IMR-90 (cell line): ENCODE measurements around the gene PDZD11. TPM values are rescaled to one million over a fixed set of nuclear protein-coding genes. Genes with fewer than 3 reads are reported as not detected.
A peak's percentile ranks its signal among the peaks of the same experiment; 100 is the strongest.

Experiments
- ATAC-seq: fragments of 200-7000 bp; cut with Tn5 transposase; 2 replicates; pipeline ENCODE4 v1.9.1; 2020; ENCODE audit warnings: low read depth, mild to moderate bottlenecking, moderate library complexity
- BruUV-seq: library from RNA; stranded (reverse); fragments of 400-500 nt; replicated peaks from 2 replicates; lab custom pipeline; 2021; lab: Mats Ljungman, UMichigan
- CTCF ChIA-PET: fragments of 300-600 bp; formaldehyde crosslinking; extraction: SDS; loops from one replicate; lab custom pipeline; 2021; ENCODE audit warnings: antibody characterized with exemption; lab: Yijun Ruan, JAX
- POLR2A ChIA-PET: fragments of 300-600 bp; sonication (Branson Sonifier 250); formaldehyde crosslinking; loops from one replicate; lab custom pipeline; 2022; ENCODE audit warnings: antibody characterized with exemption; ENCODE audit not compliant: unreplicated experiment; lab: Charles Lee
- DNase-seq: peaks from one replicate; pipeline ENCODE4 v3.0.0; 2013
- H2AFZ ChIP-seq: replicated peaks from 2 replicates; pipeline ENCODE3; 2013; ENCODE audit warnings: low read length, mild to moderate bottlenecking; ENCODE audit not compliant: poor library complexity
- H2AK5ac ChIP-seq: 2 replicates; pipeline ENCODE4 v1.6.1; 2013; ENCODE audit warnings: low read depth, low read length, inconsistent platforms
- H2AK9ac ChIP-seq: replicated peaks from 2 replicates; pipeline ENCODE3; 2013; ENCODE audit warnings: mild to moderate bottlenecking, low read depth, low read length, moderate library complexity; ENCODE audit not compliant: poor library complexity
- H2BK120ac ChIP-seq: 2 replicates; pipeline ENCODE4 v1.6.1; 2013; ENCODE audit warnings: low read depth, low read length, inconsistent platforms
- H2BK15ac ChIP-seq: 3 replicates; pipeline ENCODE4 v1.6.1; 2013; ENCODE audit warnings: low read depth, low read length, inconsistent platforms
- H2BK20ac ChIP-seq: 2 replicates; pipeline ENCODE4 v1.6.1; 2013; ENCODE audit warnings: low read depth, mild to moderate bottlenecking, inconsistent platforms, low read length, moderate library complexity
- H2BK5ac ChIP-seq: 2 replicates; pipeline ENCODE4 v1.6.1; 2013; ENCODE audit warnings: mild to moderate bottlenecking, low read depth, low read length, inconsistent platforms; ENCODE audit not compliant: poor library complexity, severe bottlenecking
- H3K14ac ChIP-seq: replicated peaks from 2 replicates; pipeline ENCODE4 v1.6.1; 2013; ENCODE audit warnings: low read depth, low read length, inconsistent platforms
- H3K18ac ChIP-seq: 2 replicates; pipeline ENCODE4 v1.6.1; 2013; ENCODE audit warnings: low read depth, low read length, control low read depth
- H3K23ac ChIP-seq: 2 replicates; pipeline ENCODE4 v1.6.1; 2013; ENCODE audit warnings: low read depth, low read length, inconsistent platforms
- H3K27ac ChIP-seq: 2 replicates; pipeline ENCODE4 v1.5.1; 2013; ENCODE audit warnings: mild to moderate bottlenecking, control low read depth, low read length; ENCODE audit not compliant: insufficient read depth
- H3K27me3 ChIP-seq: 2 replicates; pipeline ENCODE4 v1.6.1; 2013; ENCODE audit warnings: low read length; ENCODE audit not compliant: control insufficient read depth, insufficient read depth
- H3K36me3 ChIP-seq: 2 replicates; pipeline ENCODE4 v1.6.1; 2013; ENCODE audit warnings: low read length, mixed read lengths; ENCODE audit not compliant: control insufficient read depth, insufficient read depth
- H3K4ac ChIP-seq: 2 replicates; pipeline ENCODE4 v1.6.1; 2013; ENCODE audit warnings: low read depth, low read length, inconsistent platforms
- H3K4me1 ChIP-seq: 2 replicates; pipeline ENCODE4 v1.6.1; 2013; ENCODE audit warnings: low read length, mixed read lengths; ENCODE audit not compliant: control insufficient read depth, insufficient read depth
- H3K4me2 ChIP-seq: 2 replicates; pipeline ENCODE4 v1.6.1; 2013; ENCODE audit warnings: low read depth, mild to moderate bottlenecking, control low read depth, low read length, moderate library complexity
- H3K4me3 ChIP-seq: 2 replicates; pipeline ENCODE4 v1.5.1; 2013; ENCODE audit warnings: low read depth, mild to moderate bottlenecking, control low read depth, low read length, moderate library complexity; ENCODE audit not compliant: insufficient read depth
- H3K56ac ChIP-seq: 2 replicates; pipeline ENCODE4 v1.6.1; 2013; ENCODE audit warnings: low read length, inconsistent platforms; ENCODE audit not compliant: insufficient read depth; ENCODE audit errors: extremely low read depth
- H3K79me1 ChIP-seq, 2 experiments: 2 replicates each; pipeline ENCODE4 v1.6.1; 2013; ENCODE audit warnings: low read length in 2 of 2, inconsistent platforms in 1 of 2, low read depth in 1 of 2
- H3K9ac ChIP-seq: 2 replicates; pipeline ENCODE4 v1.6.1; 2013; ENCODE audit warnings: low read depth, low read length, control low read depth
- H3K9me1 ChIP-seq: 2 replicates; pipeline ENCODE4 v1.6.1; 2013; ENCODE audit warnings: low read length, inconsistent platforms; ENCODE audit not compliant: insufficient read depth
- H3K9me3 ChIP-seq: 2 replicates; pipeline ENCODE4 v1.6.1; 2013; ENCODE audit warnings: low read length; ENCODE audit not compliant: control insufficient read depth, insufficient read depth
- H4K20me1 ChIP-seq: 2 replicates; pipeline ENCODE4 v1.6.1; 2013; ENCODE audit warnings: low read length, inconsistent platforms; ENCODE audit not compliant: insufficient read depth
- H4K5ac ChIP-seq: 2 replicates; pipeline ENCODE4 v1.6.1; 2013; ENCODE audit warnings: mild to moderate bottlenecking, low read depth, low read length, control low read depth
- H4K8ac ChIP-seq, 2 experiments: 2 replicates each; pipeline ENCODE4 v1.6.1; 2013; ENCODE audit warnings: low read depth in 2 of 2, low read length in 2 of 2, control low read depth in 1 of 2, inconsistent platforms in 1 of 2
- H4K91ac ChIP-seq: 2 replicates; pipeline ENCODE4 v1.6.1; 2013; ENCODE audit warnings: low read depth, low read length, inconsistent platforms; ENCODE audit not compliant: insufficient read depth
- MXI1 ChIP-seq: IDR thresholded peaks from 2 replicates; pipeline ENCODE4 v1.6.1; 2012; ENCODE audit warnings: low read depth, mild to moderate bottlenecking, low read length, moderate library complexity, borderline replicate concordance
- RAD21 ChIP-seq: IDR thresholded peaks from 2 replicates; pipeline ENCODE4 v1.6.1; 2012; ENCODE audit warnings: low read length, improper control_type of control experiment
- SMC3 ChIP-seq: fragments of 150-350 bp; IDR thresholded peaks from 2 replicates; pipeline ENCODE4 v1.6.1; 2016; ENCODE audit warnings: low read depth, mild to moderate bottlenecking, antibody characterized with exemption, low read length, moderate library complexity
- WGBS, 2 experiments: methylation state at CpG; one replicate each; pipeline versions ENCODE4 v1.1.5 to v1.1.7; 2013; ENCODE audit warnings: missing lambda C conversion rate in 2 of 2; ENCODE audit not compliant: insufficient read length in 1 of 2; ENCODE audit errors: extremely low coverage in 2 of 2; 5-methylcytosine and 5-hydroxymethylcytosine counted together
- dilution Hi-C: fragments of 300-500 bp; cut with HindIII; formaldehyde crosslinking; loops from one replicate; pipeline ENCODE4 v1.14.3; 2018; ENCODE audit warnings: low sequenced_read_pairs; ENCODE audit not compliant: unreplicated experiment
- in situ Hi-C: fragments of 300-500 bp; cut with MboI; formaldehyde crosslinking; loops from 3 replicates; pipeline ENCODE4 v1.14.3; 2019; ENCODE audit warnings: low sequenced_read_pairs, inconsistent platforms, mixed read lengths
- intact Hi-C: fragments of 100-400 bp; cut with micrococcal nuclease; formaldehyde crosslinking; loops from 2 replicates; pipeline ENCODE4 v1.10.0; 2022
- polyA plus RNA-seq, 3 experiments: library from polyadenylated mRNA; depleted of rRNA; stranded (reverse); fragments of >200 nt; gene quantifications; 2 replicates each; pipeline ENCODE4 v1.2.3, GENCODE V29; 2012; ENCODE audit warnings: low replicate concordance in 1 of 3
- total RNA-seq: library from RNA; depleted of rRNA; stranded (reverse); fragments of >200 nt; gene quantifications from 2 replicates; pipeline ENCODE4 v1.2.3, GENCODE V29; 2012
- TF ChIP-seq, protein P1 (sequence below): fragments of 150-350 bp; IDR thresholded peaks from 2 replicates; pipeline ENCODE4 v1.6.1; 2017; ENCODE audit warnings: mild to moderate bottlenecking, antibody characterized with exemption, low read length, low read depth
- TF ChIP-seq, protein P2 (sequence below): conservative IDR thresholded peaks from 2 replicates; pipeline ENCODE4 v1.5.1; 2012; ENCODE audit warnings: mild to moderate bottlenecking, low read depth, low read length, improper control_type of control experiment

Gene PDZD11
- total and polyA plus RNA-seq, 2 of the 4 experiments (the other 2 are of a cell fraction) = 84.1 to 100 TPM

DNA sequence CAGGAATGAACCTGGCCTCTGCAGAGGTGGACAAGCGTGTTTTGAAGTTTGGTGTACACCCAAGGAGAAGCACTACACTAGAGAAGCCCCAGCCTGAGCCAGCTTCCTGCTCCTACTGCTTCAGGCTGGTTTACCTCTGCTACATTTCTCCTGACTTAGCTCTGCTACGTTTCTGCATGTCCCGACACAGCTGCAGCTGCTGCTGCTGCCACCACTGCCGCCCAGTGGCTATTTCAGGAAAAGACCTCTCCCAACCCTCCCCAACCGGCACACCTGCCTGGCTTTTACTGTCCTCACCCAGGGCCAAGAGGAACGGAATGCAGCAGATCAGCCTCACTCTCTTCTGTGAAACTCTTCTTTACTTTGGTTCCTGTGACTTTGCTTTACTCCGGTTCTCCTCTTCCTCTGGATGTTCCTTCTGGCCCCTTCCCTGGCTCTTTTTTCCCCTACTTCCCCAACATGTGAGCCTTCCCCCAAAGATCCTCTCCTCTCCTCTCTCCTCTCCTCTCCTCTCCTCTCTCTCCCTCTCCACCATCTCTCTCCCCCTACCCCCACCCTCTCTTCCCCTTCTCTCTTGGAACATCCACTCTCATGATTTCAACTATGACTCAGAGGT, 26.7 kb downstream of the PDZD11 start:
- no peaks in the 10 kb centered on the region for H3K9me1 ChIP-seq
- TF ChIP-seq SMC3 (peak; percentile 39; the same call in 1 of the 2 replicates), MXI1 (no peak), RAD21 (peak; percentile 55)
- TF ChIP-seq, protein P1, sequence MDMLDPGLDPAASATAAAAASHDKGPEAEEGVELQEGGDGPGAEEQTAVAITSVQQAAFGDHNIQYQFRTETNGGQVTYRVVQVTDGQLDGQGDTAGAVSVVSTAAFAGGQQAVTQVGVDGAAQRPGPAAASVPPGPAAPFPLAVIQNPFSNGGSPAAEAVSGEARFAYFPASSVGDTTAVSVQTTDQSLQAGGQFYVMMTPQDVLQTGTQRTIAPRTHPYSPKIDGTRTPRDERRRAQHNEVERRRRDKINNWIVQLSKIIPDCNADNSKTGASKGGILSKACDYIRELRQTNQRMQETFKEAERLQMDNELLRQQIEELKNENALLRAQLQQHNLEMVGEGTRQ = no peak
- TF ChIP-seq, protein P2, sequence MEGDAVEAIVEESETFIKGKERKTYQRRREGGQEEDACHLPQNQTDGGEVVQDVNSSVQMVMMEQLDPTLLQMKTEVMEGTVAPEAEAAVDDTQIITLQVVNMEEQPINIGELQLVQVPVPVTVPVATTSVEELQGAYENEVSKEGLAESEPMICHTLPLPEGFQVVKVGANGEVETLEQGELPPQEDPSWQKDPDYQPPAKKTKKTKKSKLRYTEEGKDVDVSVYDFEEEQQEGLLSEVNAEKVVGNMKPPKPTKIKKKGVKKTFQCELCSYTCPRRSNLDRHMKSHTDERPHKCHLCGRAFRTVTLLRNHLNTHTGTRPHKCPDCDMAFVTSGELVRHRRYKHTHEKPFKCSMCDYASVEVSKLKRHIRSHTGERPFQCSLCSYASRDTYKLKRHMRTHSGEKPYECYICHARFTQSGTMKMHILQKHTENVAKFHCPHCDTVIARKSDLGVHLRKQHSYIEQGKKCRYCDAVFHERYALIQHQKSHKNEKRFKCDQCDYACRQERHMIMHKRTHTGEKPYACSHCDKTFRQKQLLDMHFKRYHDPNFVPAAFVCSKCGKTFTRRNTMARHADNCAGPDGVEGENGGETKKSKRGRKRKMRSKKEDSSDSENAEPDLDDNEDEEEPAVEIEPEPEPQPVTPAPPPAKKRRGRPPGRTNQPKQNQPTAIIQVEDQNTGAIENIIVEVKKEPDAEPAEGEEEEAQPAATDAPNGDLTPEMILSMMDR = peak; percentile 52
- H3K27me3 ChIP-seq = peaks cover 11% of the 10 kb centered on the region
- no peak overlapping the region for H3K56ac ChIP-seq
- H2BK5ac ChIP-seq = no peak overlapping the region
- no peak overlapping the region for H3K4me3 ChIP-seq
- ChIA-PET CTCF (interaction anchor here (1.0 kb wide), 1 partner anchor 130 kb away, joined by 3 read pairs; the partner anchor contains the start of gene IGBP1), POLR2A (no interaction called here)
- in situ Hi-C loops (no loop called here), dilution Hi-C loops (no loop called here), intact Hi-C loops (loop anchor here (2.0 kb wide), 1 partner anchor 130 kb away; the partner anchor contains the start of gene IGBP1)
- H3K14ac ChIP-seq = no peak overlapping the region
- no peak overlapping the region for H3K4ac ChIP-seq
- no peaks in the 10 kb centered on the region for H3K4me1 ChIP-seq
- no peak overlapping the region for H2AK5ac ChIP-seq
- peak; percentile 28 for DNase-seq
- H3K79me1 ChIP-seq = no peaks in the 10 kb centered on the region
- no peak overlapping the region for H4K91ac ChIP-seq
- no peak overlapping the region for H2BK15ac ChIP-seq
- H3K4me2 ChIP-seq = no peak overlapping the region
- ATAC-seq = peak; percentile 64
- H3K9ac ChIP-seq = no peak overlapping the region
- no peak overlapping the region for H2BK20ac ChIP-seq
- H3K23ac ChIP-seq = no peak overlapping the region
- no peaks in the 10 kb centered on the region for H4K20me1 ChIP-seq
- WGBS, 2 experiments = 12% methylated on average over 6 of the region's 7 CpGs; no CpG with 5 or more reads in 1 of the 2 experiments
- no peaks in the 10 kb centered on the region for H3K9me3 ChIP-seq
- no peak overlapping the region for H3K27ac ChIP-seq
- H4K8ac ChIP-seq = no peak overlapping the region
- no peak overlapping the region for H2BK120ac ChIP-seq
- no peak overlapping the region for H2AK9ac ChIP-seq
- no peak overlapping the region for H4K5ac ChIP-seq
- H2AFZ ChIP-seq = peak overlapping the region; percentile 70
- no peak overlapping the region for H3K18ac ChIP-seq
- H3K36me3 ChIP-seq = no peaks in the 10 kb centered on the region
- no TSS peak for BruUV-seq
